ENCODE data around the gene RIN1. TPM values are rescaled to one million over a fixed set of nuclear protein-coding genes. Genes with fewer than 3 reads are reported as not detected.

Gene RIN1
- total and polyA plus RNA-seq, 2 donors (not counting 1 experiment from before 2014, with no cell fraction given) = 0.72 to 1.7 TPM

DNA sequence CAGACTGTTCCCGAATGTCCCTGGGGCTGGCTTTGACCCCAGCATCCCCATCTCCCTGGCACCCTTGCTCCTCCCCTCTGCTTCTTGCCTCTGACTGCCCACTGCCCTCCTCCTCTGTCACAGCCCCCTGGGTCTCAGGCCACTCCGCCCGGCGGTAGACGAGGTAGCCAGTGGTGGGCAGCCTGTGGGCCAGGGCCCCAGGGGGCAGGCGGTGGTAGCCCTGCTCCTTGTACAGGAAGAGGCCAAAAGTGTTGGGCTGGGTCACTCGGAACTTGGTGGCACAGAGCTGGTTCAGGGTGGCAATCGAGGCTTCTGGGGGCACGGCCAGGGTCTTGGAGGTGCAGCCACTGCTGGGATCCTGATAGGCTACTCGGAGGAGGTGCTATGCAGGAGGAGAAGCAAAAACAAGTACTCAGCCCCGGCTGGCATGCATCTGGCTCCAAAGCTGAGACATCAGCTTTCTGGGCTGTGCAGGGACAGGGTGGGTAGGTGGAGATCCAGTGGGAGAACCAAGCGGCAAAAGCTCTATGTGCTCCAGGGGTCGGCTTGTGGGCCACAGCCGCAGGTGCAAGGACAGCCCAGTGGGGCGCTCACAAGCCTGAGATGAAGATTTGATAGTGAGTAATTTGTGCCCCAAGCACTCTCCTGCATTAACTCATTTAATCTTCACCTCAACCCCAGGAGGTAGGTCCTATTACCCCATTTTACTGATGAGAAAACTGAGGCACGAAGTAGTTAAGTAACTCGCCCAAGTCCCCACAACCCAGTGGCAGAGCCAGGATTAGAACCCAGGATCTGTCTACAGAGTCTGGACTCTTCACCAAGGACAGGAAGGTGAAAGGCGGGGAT, 3.6 kb downstream of the RIN1 start:
- Histone ChIP-seq H2AFZ (ENCODE audit: insufficient read depth, low read depth, low read length, poor library complexity, severe bottlenecking) (no peak overlapping the region), H3K4me1 (ENCODE audit: control insufficient read depth in 2 of 2, insufficient read depth in 2 of 2, low read length in 2 of 2) (peaks cover 26 to 36% of the 10 kb centered on the region in 2 donors), H3K9ac (ENCODE audit: low read length) (no peak overlapping the region), H3K36me3 (replicated peaks in 1 of 2; ENCODE audit: control extremely low read depth in 1 of 2, control insufficient read depth in 1 of 2, extremely low read depth in 1 of 2, insufficient read depth in 2 of 2, low read length in 1 of 2) (peaks cover 0 to 9% of the 10 kb centered on the region in 2 experiments), H3K79me2 (ENCODE audit: control insufficient read depth, insufficient read depth, low read length) (no peaks in the 10 kb centered on the region), H4K20me1 (ENCODE audit: control insufficient read depth, insufficient read depth, low read length, poor library complexity, severe bottlenecking) (no peaks in the 10 kb centered on the region), H3K27ac (ENCODE audit: low read length in 2 of 2) (no peak overlapping the region), H3K4me2 (replicated peaks; ENCODE audit: low read depth, low read length, poor library complexity, severe bottlenecking) (no peak overlapping the region), H3K4me3 (ENCODE audit: control extremely low read depth in 1 of 5, extremely low read depth in 1 of 5, insufficient read depth in 1 of 5, low read depth in 2 of 5, low read length in 4 of 5) (no peak overlapping the region), H3K9me3 (ENCODE audit: control extremely low read depth in 1 of 3, control insufficient read depth in 2 of 3, insufficient read depth in 1 of 3, low read length in 2 of 3) (no peaks in the 10 kb centered on the region), H3K27me3 (replicated peaks in 1 of 4; ENCODE audit: control extremely low read depth in 1 of 4, control insufficient read depth in 3 of 4, insufficient read depth in 4 of 4, low read length in 3 of 4) (peaks cover 0 to 9% (median 3%) of the 10 kb centered on the region in 4 experiments)
- Mint-ChIP-seq H3K27ac (no peak overlapping the region), H3K9me3 (ENCODE audit: insufficient read depth) (no peaks in the 10 kb centered on the region), H3K4me3 (no peak overlapping the region), H3K27me3 (no peaks in the 10 kb centered on the region), H3K4me1 (peaks cover 32% of the 10 kb centered on the region)
- DNase-seq (no peak), ATAC-seq (ENCODE audit: low read depth) (no peak)
- intact Hi-C loops (cut with micrococcal nuclease) = no loop called here
- POLR2A ChIA-PET = no interaction called here
- 93% methylated on average over 15 of the region's 18 CpGs for WGBS (ENCODE audit: insufficient coverage)
- TF ChIP-seq EZH2 (IDR thresholded peaks at IDR 0.05; ENCODE audit: borderline replicate concordance, insufficient read depth, low read depth, low read length, poor library complexity, severe bottlenecking) = no peak
- TF ChIP-seq, protein P1, sequence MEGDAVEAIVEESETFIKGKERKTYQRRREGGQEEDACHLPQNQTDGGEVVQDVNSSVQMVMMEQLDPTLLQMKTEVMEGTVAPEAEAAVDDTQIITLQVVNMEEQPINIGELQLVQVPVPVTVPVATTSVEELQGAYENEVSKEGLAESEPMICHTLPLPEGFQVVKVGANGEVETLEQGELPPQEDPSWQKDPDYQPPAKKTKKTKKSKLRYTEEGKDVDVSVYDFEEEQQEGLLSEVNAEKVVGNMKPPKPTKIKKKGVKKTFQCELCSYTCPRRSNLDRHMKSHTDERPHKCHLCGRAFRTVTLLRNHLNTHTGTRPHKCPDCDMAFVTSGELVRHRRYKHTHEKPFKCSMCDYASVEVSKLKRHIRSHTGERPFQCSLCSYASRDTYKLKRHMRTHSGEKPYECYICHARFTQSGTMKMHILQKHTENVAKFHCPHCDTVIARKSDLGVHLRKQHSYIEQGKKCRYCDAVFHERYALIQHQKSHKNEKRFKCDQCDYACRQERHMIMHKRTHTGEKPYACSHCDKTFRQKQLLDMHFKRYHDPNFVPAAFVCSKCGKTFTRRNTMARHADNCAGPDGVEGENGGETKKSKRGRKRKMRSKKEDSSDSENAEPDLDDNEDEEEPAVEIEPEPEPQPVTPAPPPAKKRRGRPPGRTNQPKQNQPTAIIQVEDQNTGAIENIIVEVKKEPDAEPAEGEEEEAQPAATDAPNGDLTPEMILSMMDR (IDR thresholded peaks at IDR 0.05) = no peak
- CTCF ChIA-PET = interaction anchor here (1.1 to 4.6 kb wide), 4 partner anchors 12 to 57 kb away, joined by 4 to 101 read pairs (median 6); partner anchors contain the start of gene BRMS1
